A549 treated with AZD2906 at 1 μM for 4 hours (cell line): ENCODE measurements around the gene STK39. TPM values are rescaled to one million over a fixed set of nuclear protein-coding genes. Genes with fewer than 3 reads are reported as not detected.

Source experiments
- total RNA-seq: library from RNA; stranded (reverse); fragments of 200-300 nt; extraction: Qiagen RNA extraction; gene quantifications from 5 replicates; pipeline ENCODE4 v1.2.3, GENCODE V29; 2022

Gene STK39
- total RNA-seq = 15.9 to 20.6 TPM (median 18.0 TPM) in 5 replicates

DNA sequence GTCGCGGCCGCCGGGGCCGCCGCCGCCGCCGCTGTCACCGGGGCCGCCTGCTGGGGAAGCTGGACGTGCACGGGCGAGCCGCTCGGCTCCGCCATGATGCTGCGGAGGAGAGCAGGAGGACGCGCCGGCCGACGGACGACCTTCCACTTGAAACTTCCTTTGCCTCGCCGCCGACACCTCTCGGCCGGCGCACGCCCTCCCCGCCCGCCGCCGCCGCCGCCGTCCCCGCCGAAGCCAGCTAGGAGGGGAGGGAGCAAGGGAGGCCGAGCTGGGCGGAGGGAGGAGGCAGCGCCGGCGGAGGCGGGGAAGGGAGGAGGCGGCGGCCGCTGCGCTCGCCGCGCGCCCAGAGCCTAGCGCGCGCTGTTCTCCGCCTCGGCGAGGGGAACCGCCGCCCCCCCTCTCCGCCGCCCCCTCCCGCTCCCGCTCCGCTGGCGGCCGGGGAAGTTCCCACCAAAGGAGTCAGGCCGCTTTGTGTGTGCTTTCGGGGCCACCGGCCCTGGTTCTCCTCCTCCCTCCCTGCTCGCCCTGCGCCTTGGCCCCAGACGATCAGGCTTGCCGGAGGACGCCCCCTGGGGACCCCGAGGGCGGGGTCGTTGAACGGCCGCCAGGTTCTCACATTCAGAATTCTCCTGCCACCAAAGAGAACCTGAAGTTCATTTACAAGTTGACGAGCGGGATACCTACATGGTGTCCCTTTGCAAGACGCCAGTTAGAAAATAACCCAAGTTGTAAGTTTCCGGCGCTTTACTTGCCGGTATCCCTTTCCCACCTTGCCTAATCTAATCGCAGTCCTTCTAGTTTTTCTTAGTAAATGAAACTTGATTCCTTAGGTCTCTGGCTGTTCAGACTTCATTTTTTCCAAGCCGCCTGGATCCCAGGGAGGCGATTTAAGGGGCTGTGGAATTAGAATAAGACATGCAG is at the start of gene STK39:
Gene STK39 (minus strand): TSS at position 255 of the 921 bp plus-strand sequence. CDS start 160 bp downstream, at position 95.

Other genes starting within 250 kb of the STK39 start
- gene CERS6, start 208.7 kb upstream of the STK39 start, total RNA-seq = 14.6 to 19.1 TPM (median 16.7 TPM) in 5 replicates